Calu3 (cell line): ENCODE results near the gene PSMG3. TPM values are rescaled to one million over a fixed set of nuclear protein-coding genes. Genes with fewer than 3 reads are reported as not detected.
A peak's percentile ranks its signal among the peaks of the same experiment; 100 is the strongest.

Experiments
- BruUV-seq: library from RNA; stranded (reverse); fragments of 400-500 nt; replicated peaks from 2 replicates; lab custom pipeline; 2021; lab: Mats Ljungman, UMichigan
- CTCF ChIA-PET: fragments of 300-600 bp; sonication (Branson Sonifier 250); formaldehyde crosslinking; loops from one replicate; lab custom pipeline; 2022; ENCODE audit warnings: antibody characterized with exemption; lab: Charles Lee
- DNase-seq: peaks from one replicate; pipeline ENCODE4 v3.0.0; 2022
- H3K27ac Mint-ChIP-seq: one replicate; pipeline ENCODE4 v1.8.0; 2022; ENCODE audit warnings: mixed read lengths; ENCODE audit not compliant: unreplicated experiment
- H3K27me3 Mint-ChIP-seq: one replicate; pipeline ENCODE4 v1.8.0; 2022; ENCODE audit warnings: mixed read lengths; ENCODE audit not compliant: unreplicated experiment
- H3K36me3 Mint-ChIP-seq: one replicate; pipeline ENCODE4 v1.8.0; 2022; ENCODE audit warnings: mild to moderate bottlenecking, moderate library complexity, mixed read lengths; ENCODE audit not compliant: insufficient read depth, unreplicated experiment
- H3K4me1 Mint-ChIP-seq: one replicate; pipeline ENCODE4 v1.8.0; 2022; ENCODE audit warnings: mild to moderate bottlenecking, low read depth, mixed read lengths; ENCODE audit not compliant: unreplicated experiment
- H3K4me3 Mint-ChIP-seq: one replicate; pipeline ENCODE4 v1.8.0; 2022; ENCODE audit warnings: mild to moderate bottlenecking, low read depth, moderate library complexity, mixed read lengths; ENCODE audit not compliant: unreplicated experiment
- H3K9me3 Mint-ChIP-seq: one replicate; pipeline ENCODE4 v1.8.0; 2022; ENCODE audit warnings: low read depth, mixed read lengths; ENCODE audit not compliant: unreplicated experiment
- CTCF ChIP-seq: fragments of 200-600 bp; IDR thresholded peaks from one replicate; pipeline ENCODE4 v1.8.0; 2022; ENCODE audit warnings: antibody characterized with exemption; ENCODE audit not compliant: unreplicated experiment
- intact Hi-C: fragments of 100-400 bp; cut with micrococcal nuclease; formaldehyde crosslinking; loops from one replicate; pipeline ENCODE4 v1.10.0; 2022; ENCODE audit not compliant: unreplicated experiment
- total RNA-seq: library from RNA; stranded (reverse); gene quantifications from 2 replicates; pipeline ENCODE4 v1.2.3, GENCODE V29; 2022

PSMG3 gene
- total RNA-seq, 1 experiment from 2014 or later, result 64.0 TPM

GRCh38 chr7:1563981-1564602, 5.7 kb downstream of the PSMG3 start:
- Mint-ChIP-seq H3K36me3 (peaks cover 62% of the 10 kb centered on the region), H3K9me3 (no peaks in the 10 kb centered on the region), H3K27ac (no peak overlapping the region), H3K4me1 (peaks cover 66% of the 10 kb centered on the region), H3K27me3 (no peaks in the 10 kb centered on the region), H3K4me3 (no peak overlapping the region)
- CTCF ChIA-PET, result no interaction called here
- no peak for TF ChIP-seq CTCF
- intact Hi-C loops, result no loop called here
- BruUV-seq, result no TSS peak
- DNase-seq, result no peak

- H3K36me3 Mint-ChIP-seq, result peaks cover 62% of the 10 kb centered on the region
- no TSS peak for BruUV-seq
- no peak for TF ChIP-seq CTCF
- no peaks in the 10 kb centered on the region for H3K9me3 Mint-ChIP-seq
- no peak overlapping the region for H3K4me3 Mint-ChIP-seq
- CTCF ChIA-PET, result no interaction called here
- intact Hi-C loops, result no loop called here
- no peaks in the 10 kb centered on the region for H3K27me3 Mint-ChIP-seq
- no peak for DNase-seq
- no peak overlapping the region for H3K27ac Mint-ChIP-seq
- H3K4me1 Mint-ChIP-seq, result peaks cover 65% of the 10 kb centered on the region
These were observed 7.2 kb downstream of the PSMG3 start for GRCh38 chr7:1562597-1563051.

GRCh38 chr7:1562116-1562515, 7.7 kb downstream of the PSMG3 start:
- no peaks in the 10 kb centered on the region for H3K27me3 Mint-ChIP-seq
- no TSS peak for BruUV-seq
- H3K4me3 Mint-ChIP-seq, result no peak overlapping the region
- peaks cover 62% of the 10 kb centered on the region for H3K36me3 Mint-ChIP-seq
- H3K9me3 Mint-ChIP-seq, result no peaks in the 10 kb centered on the region
- peak overlapping the region; percentile 9 for H3K27ac Mint-ChIP-seq
- CTCF ChIA-PET, result no interaction called here
- H3K4me1 Mint-ChIP-seq, result peaks cover 60% of the 10 kb centered on the region
- intact Hi-C loops, result no loop called here
- no peak for TF ChIP-seq CTCF
- no peak for DNase-seq

- no peaks in the 10 kb centered on the region for H3K27me3 Mint-ChIP-seq
- H3K27ac Mint-ChIP-seq, result peak overlapping the region; percentile 61
- no peaks in the 10 kb centered on the region for H3K9me3 Mint-ChIP-seq
- H3K36me3 Mint-ChIP-seq, result peaks cover 57% of the 10 kb centered on the region
- no peak for DNase-seq
- CTCF ChIA-PET, result interaction anchor here (0.6 to 0.7 kb wide), 3 partner anchors 160 to 995 kb away, joined by 3 to 5 read pairs (median 5); no protein-coding TSS in a partner anchor
- no peak for TF ChIP-seq CTCF
- peaks cover 58% of the 10 kb centered on the region for H3K4me1 Mint-ChIP-seq
- intact Hi-C loops, result no loop called here
- no peak overlapping the region for H3K4me3 Mint-ChIP-seq
- no TSS peak for BruUV-seq
These were observed 8.5 kb downstream of the PSMG3 start for GRCh38 chr7:1561036-1561940.
